ENCODE data around the gene PIGU. TPM values are rescaled to one million over a fixed set of nuclear protein-coding genes. Genes with fewer than 3 reads are reported as not detected.

PIGU gene
- total and polyA plus RNA-seq, 2 donors (not counting 1 experiment from before 2014, with no cell fraction given) = 6.4 to 42.6 TPM

DNA sequence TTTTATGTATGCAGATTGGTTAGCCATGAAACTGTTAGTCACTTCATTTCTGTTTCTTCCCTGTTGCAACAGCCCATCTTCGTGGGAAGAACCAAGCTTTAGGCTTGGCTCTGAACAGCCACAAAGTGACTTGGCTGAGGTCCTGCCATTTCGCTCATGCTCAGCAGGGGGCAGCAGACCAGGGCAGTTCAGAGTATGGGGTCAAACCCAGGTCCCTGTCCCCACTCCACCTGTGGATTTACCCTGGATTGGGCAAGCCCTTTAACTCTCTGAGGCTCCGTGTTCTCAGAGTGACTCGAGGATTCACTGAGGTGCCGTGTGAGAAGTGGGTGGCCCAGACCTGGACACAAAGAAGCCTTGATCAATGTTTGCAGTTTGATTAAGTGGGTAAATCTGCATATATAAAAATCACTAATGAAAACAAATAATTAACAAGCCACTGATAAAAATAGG is 138.2 kb downstream of the PIGU start:
- H3K9ac ChIP-seq (ENCODE audit: insufficient read depth, low read length) = no peak overlapping the region

DNA sequence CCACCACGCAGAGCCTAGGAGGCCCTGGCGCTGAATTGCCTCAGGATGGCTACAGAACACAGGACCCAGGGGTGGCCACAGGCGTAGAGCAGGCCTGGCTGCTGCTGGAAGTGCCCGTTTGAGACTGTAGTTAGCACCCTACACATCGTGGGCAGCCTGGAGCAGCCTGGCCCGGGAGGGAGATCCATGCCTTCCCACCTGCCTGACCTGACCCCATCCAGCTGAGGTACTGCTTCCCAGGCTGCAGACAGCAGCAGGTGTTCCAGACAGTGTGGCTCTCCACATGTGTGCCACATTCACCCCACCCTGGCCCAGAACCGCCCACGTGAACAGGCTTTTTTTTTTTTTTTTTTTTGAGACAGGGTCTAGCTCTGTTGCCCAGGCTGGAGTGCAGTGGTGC is 139.2 kb downstream of the PIGU start:
- no peaks in the 10 kb centered on the region for H3K4me1 ChIP-seq (ENCODE audit: control insufficient read depth, extremely low read depth, insufficient read depth, low read length)
- H3K79me2 ChIP-seq (ENCODE audit: control insufficient read depth, insufficient read depth, low read length) = peaks cover 2% of the 10 kb centered on the region
- no peak overlapping the region for H3K4me3 ChIP-seq (replicated peaks in 1 of 4; ENCODE audit: control extremely low read depth in 1 of 4, insufficient read depth in 1 of 4, low read depth in 3 of 4, low read length in 4 of 4)
- H3K36me3 ChIP-seq (ENCODE audit: control insufficient read depth, insufficient read depth, low read length) = peaks cover 35% of the 10 kb centered on the region
- H4K20me1 ChIP-seq (ENCODE audit: control insufficient read depth, extremely low read depth, insufficient read depth, low read length) = no peaks in the 10 kb centered on the region
- DNase-seq (ENCODE audit: low read depth in 2 of 2) = no peak
- TF ChIP-seq, protein P1, sequence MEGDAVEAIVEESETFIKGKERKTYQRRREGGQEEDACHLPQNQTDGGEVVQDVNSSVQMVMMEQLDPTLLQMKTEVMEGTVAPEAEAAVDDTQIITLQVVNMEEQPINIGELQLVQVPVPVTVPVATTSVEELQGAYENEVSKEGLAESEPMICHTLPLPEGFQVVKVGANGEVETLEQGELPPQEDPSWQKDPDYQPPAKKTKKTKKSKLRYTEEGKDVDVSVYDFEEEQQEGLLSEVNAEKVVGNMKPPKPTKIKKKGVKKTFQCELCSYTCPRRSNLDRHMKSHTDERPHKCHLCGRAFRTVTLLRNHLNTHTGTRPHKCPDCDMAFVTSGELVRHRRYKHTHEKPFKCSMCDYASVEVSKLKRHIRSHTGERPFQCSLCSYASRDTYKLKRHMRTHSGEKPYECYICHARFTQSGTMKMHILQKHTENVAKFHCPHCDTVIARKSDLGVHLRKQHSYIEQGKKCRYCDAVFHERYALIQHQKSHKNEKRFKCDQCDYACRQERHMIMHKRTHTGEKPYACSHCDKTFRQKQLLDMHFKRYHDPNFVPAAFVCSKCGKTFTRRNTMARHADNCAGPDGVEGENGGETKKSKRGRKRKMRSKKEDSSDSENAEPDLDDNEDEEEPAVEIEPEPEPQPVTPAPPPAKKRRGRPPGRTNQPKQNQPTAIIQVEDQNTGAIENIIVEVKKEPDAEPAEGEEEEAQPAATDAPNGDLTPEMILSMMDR (conservative IDR thresholded peaks at IDR 0.05 in 1 of 2, IDR thresholded peaks at IDR 0.05 in 1 of 2; ENCODE audit: low read depth in 1 of 2, low read length in 2 of 2) = no peak
- no peak overlapping the region for H2AFZ ChIP-seq (ENCODE audit: low read length)
- H3K4me2 ChIP-seq (ENCODE audit: extremely low read depth, insufficient read depth, low read length) = no peak overlapping the region
- H3K27me3 ChIP-seq (ENCODE audit: control insufficient read depth, insufficient read depth, low read length) = no peaks in the 10 kb centered on the region
- H3K27ac ChIP-seq (ENCODE audit: insufficient read depth, low read length) = no peak overlapping the region
- no peak overlapping the region for H3K9ac ChIP-seq (ENCODE audit: insufficient read depth, low read length)
- H3K9me3 ChIP-seq (ENCODE audit: control insufficient read depth, insufficient read depth, low read depth, low read length) = no peaks in the 10 kb centered on the region

More for the DNA sequence above, 138.2 kb downstream of the PIGU start:
- H2AFZ ChIP-seq (ENCODE audit: low read length) = no peak overlapping the region
- H3K79me2 ChIP-seq (ENCODE audit: control insufficient read depth, insufficient read depth, low read length) = no peaks in the 10 kb centered on the region
- peak in 1 of 2 donors; percentile 73 for DNase-seq (ENCODE audit: low read depth in 2 of 2)
- H3K4me1 ChIP-seq (ENCODE audit: control insufficient read depth, extremely low read depth, insufficient read depth, low read length) = no peaks in the 10 kb centered on the region
- H3K27me3 ChIP-seq (ENCODE audit: control insufficient read depth, insufficient read depth, low read length) = no peaks in the 10 kb centered on the region
- H3K9me3 ChIP-seq (ENCODE audit: control insufficient read depth, insufficient read depth, low read depth, low read length) = no peaks in the 10 kb centered on the region
- TF ChIP-seq, protein P1 (conservative IDR thresholded peaks at IDR 0.05 in 1 of 2, IDR thresholded peaks at IDR 0.05 in 1 of 2; ENCODE audit: low read depth in 1 of 2, low read length in 2 of 2) = peak; percentile 77 to 89
- no peak for TF ChIP-seq EZH2 (IDR thresholded peaks at IDR 0.05; ENCODE audit: low read length, missing control alignments)
- H3K27ac ChIP-seq (ENCODE audit: insufficient read depth, low read length) = no peak overlapping the region
- H3K4me3 ChIP-seq (replicated peaks in 1 of 4; ENCODE audit: control extremely low read depth in 1 of 4, insufficient read depth in 1 of 4, low read depth in 3 of 4, low read length in 4 of 4) = no peak overlapping the region
- no peaks in the 10 kb centered on the region for H4K20me1 ChIP-seq (ENCODE audit: control insufficient read depth, extremely low read depth, insufficient read depth, low read length)
- H3K36me3 ChIP-seq (ENCODE audit: control insufficient read depth, insufficient read depth, low read length) = peaks cover 31% of the 10 kb centered on the region
- no peak overlapping the region for H3K4me2 ChIP-seq (ENCODE audit: extremely low read depth, insufficient read depth, low read length)

DNA sequence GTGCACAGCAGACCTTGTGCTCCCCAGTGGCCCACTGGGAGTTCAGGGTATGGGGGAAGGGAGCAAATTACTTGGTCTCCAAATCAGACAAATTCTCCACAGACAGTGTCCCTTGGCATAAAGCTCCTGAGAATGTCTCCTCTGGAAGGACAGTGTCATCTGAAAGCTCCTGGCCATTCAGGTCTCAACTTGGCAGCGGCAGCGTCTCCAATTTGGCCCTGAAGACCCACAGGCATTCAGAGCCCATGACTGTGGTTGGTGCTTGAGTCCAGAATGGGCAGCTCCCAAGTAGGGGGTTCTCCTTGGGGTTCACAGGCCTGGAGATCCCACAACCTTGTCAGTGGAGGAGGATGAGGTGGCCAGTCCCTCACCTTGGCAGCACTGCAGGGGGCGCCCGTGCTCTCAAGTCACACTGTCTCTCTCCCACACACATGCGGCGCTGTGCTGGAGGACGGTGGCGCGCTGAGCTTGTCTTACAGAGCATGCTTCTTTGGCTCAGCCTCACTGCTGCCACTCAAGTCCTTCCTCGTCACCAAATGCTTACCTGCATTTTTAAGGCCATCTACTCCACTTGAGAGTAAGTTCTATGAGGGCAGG is 140.0 kb downstream of the PIGU start:
- H3K4me2 ChIP-seq (ENCODE audit: extremely low read depth, insufficient read depth, low read length) = no peak overlapping the region
- peaks cover 7% of the 10 kb centered on the region for H3K79me2 ChIP-seq (ENCODE audit: control insufficient read depth, insufficient read depth, low read length)
- H3K36me3 ChIP-seq (ENCODE audit: control insufficient read depth, insufficient read depth, low read length) = peaks cover 37% of the 10 kb centered on the region
- H3K9me3 ChIP-seq (ENCODE audit: control insufficient read depth, insufficient read depth, low read depth, low read length) = no peaks in the 10 kb centered on the region
- peak in 1 of 2 donors; percentile 25 for DNase-seq (ENCODE audit: low read depth in 2 of 2)
- H2AFZ ChIP-seq (ENCODE audit: low read length) = no peak overlapping the region
- H3K4me3 ChIP-seq (replicated peaks in 1 of 4; ENCODE audit: control extremely low read depth in 1 of 4, insufficient read depth in 1 of 4, low read depth in 3 of 4, low read length in 4 of 4) = no peak overlapping the region
- TF ChIP-seq, protein P1 (conservative IDR thresholded peaks at IDR 0.05 in 1 of 2, IDR thresholded peaks at IDR 0.05 in 1 of 2; ENCODE audit: low read depth in 1 of 2, low read length in 2 of 2) = peak; percentile 11 to 36
- no peak for TF ChIP-seq EZH2 (IDR thresholded peaks at IDR 0.05; ENCODE audit: low read length, missing control alignments)
- no peak overlapping the region for H3K27ac ChIP-seq (ENCODE audit: insufficient read depth, low read length)
- H4K20me1 ChIP-seq (ENCODE audit: control insufficient read depth, extremely low read depth, insufficient read depth, low read length) = no peaks in the 10 kb centered on the region
- no peaks in the 10 kb centered on the region for H3K27me3 ChIP-seq (ENCODE audit: control insufficient read depth, insufficient read depth, low read length)
- H3K9ac ChIP-seq (ENCODE audit: insufficient read depth, low read length) = no peak overlapping the region
- no peaks in the 10 kb centered on the region for H3K4me1 ChIP-seq (ENCODE audit: control insufficient read depth, extremely low read depth, insufficient read depth, low read length)
